ENCODE measurements around the gene NCK2.
A peak's percentile ranks its signal among the peaks of the same experiment; 100 is the strongest.

Gene NCK2

DNA sequence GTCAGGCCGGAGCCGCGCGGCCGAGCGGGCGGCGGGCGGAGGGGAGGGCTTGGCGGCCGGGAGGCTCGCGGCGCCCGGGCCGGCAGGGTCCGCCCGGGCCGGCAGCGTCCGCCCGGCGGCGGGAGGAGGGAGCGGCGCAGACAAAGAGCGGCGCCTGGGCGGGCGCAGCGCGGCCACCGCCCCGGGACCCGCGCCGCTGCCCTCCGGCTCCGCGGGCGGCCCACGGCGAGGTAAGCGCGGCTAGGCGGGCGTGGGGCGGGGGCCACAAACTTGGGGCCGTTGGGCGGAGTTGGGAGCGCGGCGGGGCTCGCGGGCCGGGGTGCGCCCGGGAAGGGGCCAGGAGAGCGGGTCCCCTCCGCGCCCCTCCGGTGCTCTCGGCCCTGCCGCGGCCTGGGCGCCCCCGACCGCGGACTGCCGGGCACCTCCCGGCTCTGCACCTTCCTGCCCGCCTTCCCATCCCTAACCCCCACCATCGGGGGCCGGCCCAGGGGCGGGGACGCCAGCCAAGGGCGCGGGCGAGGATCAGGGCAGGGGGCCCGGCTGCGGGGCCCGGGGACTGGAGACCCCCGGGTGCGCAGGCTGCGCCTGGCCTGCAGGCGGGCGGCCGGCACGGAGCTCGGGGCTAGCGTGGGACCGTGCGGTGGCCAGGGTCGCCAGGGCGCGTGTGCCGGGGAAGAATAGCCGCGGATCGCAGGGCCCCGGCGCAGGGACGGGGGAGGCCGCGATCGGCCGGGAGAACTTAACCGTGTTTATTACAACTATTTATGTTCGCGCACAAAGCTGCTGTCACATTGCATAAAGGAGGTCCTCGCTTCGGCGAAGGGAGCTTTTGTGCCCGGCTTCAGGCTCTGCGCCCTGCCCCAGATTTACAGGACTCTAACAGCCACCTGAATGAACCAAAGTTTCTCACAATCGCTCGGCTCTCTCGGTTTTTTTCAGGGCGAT lies at the start of gene NCK2:
Gene NCK2 (plus strand): TSS at position 4 of the 945 bp plus-strand sequence. CDS start 110,152 bp downstream, outside the sequence.
- no peak for DNase-seq (ENCODE audit: low read depth, low spot score)
- H3K27ac ChIP-seq, result peak within 1 kb of the TSS; percentile 65

DNA sequence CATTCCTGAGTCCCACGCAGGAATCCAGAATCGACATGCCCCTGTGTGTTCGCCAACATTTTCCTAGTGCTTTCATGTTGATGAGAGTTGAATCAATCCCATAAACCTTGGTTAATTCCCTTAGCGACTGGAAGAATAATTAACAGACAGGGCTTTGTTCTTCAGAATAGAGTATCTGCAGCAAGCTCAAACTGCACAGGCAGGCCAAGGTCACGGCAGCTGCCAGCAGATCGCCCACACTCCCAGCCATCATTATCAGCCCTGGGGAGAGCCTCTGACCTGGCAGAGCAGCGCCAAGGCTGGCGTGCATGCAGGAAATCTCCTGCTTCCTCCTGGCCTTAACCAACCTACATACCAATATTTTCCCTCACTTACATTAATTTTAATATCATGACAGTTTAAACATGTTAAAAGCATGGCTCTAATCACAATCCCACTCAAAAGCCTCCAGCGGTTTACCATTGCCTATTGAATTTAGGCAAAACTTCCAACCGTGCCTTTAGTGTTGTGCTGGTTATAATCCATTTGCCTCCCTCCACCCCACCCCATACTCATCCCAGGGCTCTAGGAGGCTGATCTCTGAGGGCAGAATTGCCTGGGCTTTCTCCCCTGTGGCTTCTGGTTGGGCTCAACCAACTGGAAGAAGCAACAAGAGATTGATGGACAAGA lies 46.8 kb upstream of the NCK2 start:
- no peak for DNase-seq (ENCODE audit: low read depth, low spot score)
- no peak overlapping the region for H3K27ac ChIP-seq

DNA sequence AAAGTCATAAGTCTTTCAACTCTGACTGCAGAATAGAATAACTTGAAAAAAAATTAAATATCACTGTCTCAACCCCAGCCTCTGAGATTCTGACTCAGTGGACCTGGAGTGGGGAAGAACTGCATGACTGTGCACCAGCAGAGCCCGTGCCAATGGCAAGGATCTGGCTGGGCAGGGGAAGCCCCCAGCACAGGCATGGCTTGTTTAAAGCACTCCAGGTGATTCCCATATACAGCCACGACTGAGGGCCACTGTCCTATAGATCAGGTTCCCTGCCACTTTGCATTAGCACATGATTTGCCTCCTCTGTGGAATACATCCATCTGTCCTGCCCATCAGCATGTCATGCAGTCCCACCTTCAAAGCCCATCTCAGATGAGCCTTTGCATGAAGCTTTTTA lies 45.9 kb upstream of the NCK2 start:
- no peak overlapping the region for H3K27ac ChIP-seq
- DNase-seq (ENCODE audit: low read depth, low spot score), result no peak

DNA sequence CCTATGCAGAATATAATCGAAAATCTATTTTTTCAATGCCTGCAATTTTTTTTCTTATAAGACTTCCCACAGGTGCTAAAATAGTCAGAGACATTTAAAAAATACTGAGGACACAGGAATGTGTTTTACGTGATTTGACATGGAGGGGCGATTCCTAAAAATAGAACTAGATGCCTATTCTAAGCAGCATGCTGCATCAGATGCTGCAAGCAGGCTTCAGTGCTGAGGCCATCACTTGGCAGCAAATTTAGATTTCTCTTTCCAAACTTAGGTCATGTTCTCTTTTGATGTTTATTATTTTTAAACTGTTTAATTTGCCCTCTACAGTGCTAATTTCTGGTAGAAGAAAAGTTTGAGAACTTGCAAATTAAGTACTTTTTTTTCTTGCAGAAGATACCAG lies 43.7 kb upstream of the NCK2 start:
- DNase-seq (ENCODE audit: low read depth, low spot score), result no peak
- no peak overlapping the region for H3K27ac ChIP-seq

DNA sequence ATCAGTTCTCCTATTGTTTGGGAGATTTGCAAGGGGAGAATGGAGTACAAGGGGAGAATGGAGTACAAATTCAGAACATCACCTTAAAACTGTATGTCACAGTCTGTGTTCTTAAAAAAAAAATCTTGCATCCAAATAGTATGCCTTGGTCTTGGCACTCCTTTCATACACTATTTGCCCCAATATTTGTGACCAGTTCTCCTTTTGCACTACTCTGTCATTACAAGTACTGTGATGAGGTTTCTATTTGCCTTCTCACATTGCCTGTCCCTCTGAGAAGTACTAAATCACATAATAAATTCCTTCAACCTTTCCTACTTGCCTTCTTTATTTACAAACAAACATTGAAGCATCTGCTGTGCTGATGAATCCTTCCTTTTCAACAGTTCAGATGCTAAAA lies 36.0 kb upstream of the NCK2 start:
- no peak overlapping the region for H3K27ac ChIP-seq
- no peak for DNase-seq (ENCODE audit: low read depth, low spot score)

DNA sequence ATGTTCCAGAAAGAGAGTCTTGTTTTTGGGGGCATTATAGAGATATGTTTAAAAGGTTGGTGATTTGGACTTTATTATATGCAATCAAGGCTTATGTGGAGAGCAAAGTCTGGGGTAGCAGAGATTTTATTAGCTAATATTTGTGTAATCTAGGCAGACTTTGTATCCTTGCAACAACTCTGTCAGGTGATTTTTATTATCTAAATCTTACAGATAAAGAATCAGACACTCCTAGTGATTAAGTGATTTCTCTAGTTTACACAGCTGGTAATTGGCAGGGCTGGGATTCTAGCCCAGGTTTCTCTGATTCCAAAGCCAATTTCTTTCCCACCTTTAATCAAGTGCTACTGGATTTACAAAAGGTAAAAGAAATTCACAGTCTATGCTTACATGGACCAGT lies 33.3 kb upstream of the NCK2 start:
- H3K27ac ChIP-seq, result no peak overlapping the region
- no peak for DNase-seq (ENCODE audit: low read depth, low spot score)

DNA sequence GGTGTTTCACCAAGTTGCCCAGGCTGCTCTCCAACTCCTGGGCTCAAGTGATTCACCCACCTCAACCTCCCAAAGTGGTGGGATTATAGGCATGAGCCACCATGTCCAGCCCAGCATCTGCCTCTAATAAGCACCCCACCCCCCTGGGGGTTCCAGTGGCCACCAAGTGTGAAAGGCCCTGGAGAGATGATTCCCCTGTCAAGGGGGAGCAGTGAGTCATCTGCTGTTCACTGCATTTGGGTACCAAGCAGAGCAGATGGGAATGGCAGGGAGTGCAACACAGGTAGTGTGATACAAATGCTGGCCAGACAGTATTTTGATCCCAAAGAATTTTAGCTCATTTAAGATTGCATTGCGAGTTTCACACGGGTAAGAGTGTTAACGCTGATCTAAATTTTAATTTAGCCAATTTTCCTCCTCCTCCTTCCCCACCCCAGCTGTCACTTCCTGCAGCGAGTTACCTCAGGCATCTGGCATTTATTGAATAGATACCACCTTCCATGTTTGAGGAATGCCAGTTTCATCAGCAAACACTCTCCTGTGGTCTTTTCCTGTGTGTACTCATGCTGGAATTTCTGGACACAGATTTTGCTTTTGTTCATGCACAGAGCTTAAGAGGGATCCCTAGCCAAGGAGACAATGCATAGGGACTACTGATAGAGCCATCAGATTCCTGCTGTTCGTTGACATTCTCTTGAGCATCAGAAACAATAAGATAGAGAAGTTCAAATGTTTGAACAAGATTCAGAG lies 32.4 kb upstream of the NCK2 start:
- DNase-seq (ENCODE audit: low read depth, low spot score), result no peak
- H3K27ac ChIP-seq, result peak overlapping the region; percentile 86

DNA sequence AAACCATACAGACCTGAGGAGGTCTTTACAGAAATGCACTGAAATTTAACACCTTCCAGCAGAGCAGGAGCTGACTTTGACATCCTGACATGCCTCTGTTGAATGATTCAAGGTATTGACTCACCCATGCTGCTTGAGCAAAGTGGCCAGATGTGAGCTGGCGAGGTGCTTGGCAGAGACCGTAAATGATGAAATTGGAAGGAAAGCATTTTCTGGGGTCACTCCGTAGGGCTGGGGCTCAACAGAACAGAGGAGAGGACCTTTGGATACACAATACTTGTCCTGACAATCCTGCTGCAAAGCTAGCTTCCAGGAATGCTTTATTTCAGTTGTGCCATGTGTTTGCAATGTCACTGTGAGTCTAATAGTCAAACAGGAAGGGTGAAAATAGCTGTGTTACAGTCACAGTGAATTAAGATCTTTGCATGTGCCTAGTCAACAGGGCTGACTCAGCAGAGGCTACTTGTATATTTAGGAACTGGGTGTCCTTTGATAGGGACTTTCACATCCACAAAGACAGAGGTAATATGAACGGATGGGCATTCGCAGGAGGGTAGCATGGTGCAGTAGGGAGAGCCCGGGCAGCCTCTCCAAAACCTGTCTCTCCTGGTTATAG lies 31.6 kb upstream of the NCK2 start:
- DNase-seq (ENCODE audit: low read depth, low spot score), result peak; percentile 29

DNA sequence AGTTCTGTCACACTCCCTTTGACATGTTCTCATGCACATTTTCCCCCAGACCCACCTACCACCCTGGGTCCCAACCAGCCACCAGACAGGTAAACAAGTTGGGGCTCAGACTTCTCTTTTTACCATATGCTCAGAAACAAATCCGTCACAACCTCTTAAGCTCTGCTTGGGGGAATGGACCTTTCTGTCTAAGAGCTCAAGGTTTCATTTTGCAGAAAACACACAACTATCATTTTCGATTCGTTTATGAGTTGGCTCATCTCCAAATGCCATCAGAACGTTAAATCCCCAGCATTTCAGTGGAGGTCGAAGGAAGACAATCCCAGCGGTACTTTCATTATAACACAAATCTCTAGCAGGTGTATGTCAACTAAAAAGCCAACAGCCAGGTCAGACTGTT lies 30.6 kb upstream of the NCK2 start:
- H3K27ac ChIP-seq, result peak overlapping the region; percentile 86
- no peak for DNase-seq (ENCODE audit: low read depth, low spot score)

More for the DNA sequence above, 31.6 kb upstream of the NCK2 start:
- H3K27ac ChIP-seq, result peak overlapping the region; percentile 86

DNA sequence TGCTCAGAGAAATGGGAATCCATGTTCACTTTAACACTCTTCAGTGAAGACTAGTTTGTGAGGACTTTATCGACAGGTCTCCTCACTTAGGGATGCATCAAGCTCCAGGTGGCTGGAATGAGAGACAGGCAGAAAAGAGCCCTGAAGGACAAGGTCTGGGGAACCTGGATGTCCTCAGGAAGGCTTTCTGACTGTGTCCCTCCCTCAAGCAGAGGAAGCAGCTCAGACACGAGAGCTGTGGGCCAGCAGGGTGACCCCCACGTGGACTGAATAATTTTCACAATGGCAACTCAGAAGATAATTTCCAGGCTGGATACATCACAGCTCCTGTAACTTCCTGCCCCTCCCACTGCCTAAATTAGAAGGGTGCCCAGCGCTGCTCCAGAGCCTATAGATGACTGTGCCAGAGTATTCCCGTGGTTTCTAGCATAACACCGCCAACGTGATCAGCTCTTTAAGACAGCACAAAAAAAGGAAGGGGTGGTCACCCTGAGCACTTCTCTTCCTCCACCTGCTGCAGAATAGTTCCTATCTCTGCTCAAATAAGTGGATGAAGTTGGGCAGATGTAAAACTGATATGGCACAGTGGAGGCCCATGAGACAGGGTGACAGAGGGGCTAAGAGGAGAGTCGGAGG lies 25.7 kb upstream of the NCK2 start:
- no peak overlapping the region for H3K27ac ChIP-seq
- DNase-seq (ENCODE audit: low read depth, low spot score), result no peak

DNA sequence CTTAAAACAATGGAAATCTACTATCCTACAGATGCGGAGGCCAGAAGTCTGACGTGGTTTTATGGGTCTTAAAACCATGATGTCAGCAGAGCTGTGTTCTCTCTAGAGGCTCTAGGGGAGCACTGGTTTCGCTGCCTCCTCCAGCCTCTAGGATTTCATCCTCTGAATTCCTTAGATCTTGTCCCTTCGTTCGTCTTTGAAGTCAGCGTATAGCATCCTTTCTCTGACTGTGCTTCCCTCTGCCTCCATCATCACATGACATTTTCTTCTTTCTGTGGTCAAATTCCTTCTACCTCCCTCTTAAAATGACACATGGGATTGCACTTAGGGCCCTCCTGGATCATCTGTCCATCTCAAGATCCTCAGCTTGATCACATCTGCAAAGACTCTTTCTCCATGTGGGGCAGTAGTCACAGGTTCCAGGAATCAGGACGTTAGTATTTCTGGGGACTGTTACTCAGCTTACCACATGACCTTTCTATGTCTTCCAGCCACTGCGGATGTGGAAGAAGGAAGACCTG lies 22.7 kb upstream of the NCK2 start:
- no peak for DNase-seq (ENCODE audit: low read depth, low spot score)

DNA sequence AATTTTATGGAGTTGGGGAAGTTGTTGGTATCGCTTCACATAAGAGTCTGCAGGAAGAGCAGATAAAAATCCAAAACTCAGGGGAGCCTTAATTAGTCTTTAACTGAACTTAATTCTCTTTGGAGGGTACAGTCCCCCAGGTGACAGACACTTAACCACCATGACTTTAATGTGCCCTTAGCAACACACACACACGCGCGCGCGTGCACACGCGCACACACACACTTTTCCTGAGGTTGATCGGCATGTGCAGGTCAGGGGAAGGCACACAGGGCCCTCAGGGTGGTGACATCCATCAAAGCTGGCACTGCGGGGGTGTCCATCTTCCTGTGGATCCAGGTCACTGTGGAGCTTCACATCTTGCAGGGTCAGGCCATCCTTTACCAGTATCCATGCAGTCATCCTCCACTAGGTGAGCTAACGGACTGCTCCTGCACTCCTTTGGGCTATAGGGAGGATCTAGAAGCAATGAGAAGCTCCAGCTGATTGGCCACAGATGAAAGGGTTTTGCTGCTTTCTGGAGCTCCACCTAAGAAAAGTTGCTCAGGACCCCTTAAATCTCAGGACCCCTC lies 21.9 kb upstream of the NCK2 start:
- DNase-seq (ENCODE audit: low read depth, low spot score), result no peak

More for the DNA sequence above, 22.7 kb upstream of the NCK2 start:
- no peak overlapping the region for H3K27ac ChIP-seq

DNA sequence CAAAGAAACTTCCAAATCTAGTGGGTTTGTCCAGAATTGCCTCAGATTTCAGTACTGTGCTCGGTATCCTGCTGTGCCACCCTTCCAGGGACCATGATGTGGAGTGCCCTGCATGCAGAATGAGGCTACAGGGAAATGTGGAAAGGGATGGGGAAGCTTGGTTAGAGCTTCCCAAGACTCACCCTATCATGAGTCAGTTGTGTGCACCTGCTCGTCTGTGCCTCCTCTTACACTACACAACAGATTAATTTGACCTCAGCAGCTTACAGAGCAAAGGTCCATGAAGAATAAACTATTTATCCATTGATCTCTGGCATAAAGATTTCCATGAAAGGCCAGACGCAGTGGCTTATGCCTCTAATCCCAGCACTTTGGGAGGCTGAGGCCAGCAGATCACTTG lies 21.3 kb upstream of the NCK2 start:
- H3K27ac ChIP-seq, result no peak overlapping the region

More for the DNA sequence above, 21.9 kb upstream of the NCK2 start:
- H3K27ac ChIP-seq, result no peak overlapping the region

DNA sequence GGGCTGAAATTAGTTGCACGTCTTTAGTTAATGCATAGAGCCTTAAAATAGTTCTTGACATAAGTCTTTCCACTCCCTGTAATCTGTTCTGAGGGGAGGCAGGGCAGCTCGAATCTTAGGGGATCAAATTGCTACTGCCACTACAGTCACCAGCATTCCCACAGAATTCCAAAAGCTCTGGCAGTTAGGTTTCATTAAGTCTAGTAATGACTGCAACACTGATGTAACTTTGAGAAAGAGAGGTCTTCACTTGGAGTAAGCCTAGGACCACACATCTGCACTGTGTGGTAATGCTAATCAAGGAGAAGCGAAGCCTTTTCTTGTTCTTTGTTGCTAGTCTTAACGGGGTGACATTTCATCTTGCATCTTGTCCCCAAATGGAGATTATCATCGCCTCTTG lies 19.3 kb upstream of the NCK2 start:
- no peak for DNase-seq (ENCODE audit: low read depth, low spot score)
- no peak overlapping the region for H3K27ac ChIP-seq

More for the DNA sequence above, 21.3 kb upstream of the NCK2 start:
- DNase-seq (ENCODE audit: low read depth, low spot score), result no peak

DNA sequence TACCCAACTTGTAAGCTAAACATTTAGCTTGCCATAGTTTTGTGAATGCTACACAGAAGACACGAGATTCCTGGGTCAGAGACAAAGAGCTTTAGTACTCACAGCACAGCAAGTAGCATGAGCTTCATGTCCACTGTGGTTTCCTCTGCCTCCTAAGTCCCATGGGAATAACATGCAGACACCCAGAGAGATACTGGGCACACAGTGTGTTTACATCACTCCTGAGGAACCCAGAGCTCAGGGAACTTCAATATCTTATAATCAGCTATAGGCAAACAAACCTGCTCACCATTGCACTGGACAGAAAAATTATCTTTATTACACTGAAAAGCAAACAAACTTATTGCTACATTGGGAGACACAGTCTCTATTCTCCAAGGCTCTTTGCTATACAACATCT lies 14.5 kb upstream of the NCK2 start:
- no peak overlapping the region for H3K27ac ChIP-seq
- no peak for DNase-seq (ENCODE audit: low read depth, low spot score)

DNA sequence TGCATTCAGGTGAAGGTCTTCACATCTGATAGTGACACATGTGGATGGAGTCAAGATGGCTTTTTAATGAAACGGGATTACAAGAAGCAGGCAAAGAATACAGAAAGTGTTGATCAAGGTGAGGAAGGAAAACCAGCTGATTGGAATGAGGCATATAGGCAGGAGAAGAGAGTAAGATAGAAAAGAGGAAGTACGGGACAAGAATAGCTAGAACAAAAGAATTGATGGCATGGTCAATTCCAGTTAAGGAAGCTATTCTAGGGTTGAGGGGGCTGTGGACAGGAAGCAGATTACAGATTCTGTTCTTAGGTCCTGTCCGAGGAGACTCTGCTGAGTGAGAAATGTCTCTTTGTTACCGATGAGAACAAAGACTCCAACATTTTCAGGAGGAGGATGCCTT lies 13.2 kb upstream of the NCK2 start:
- DNase-seq (ENCODE audit: low read depth, low spot score), result no peak
- no peak overlapping the region for H3K27ac ChIP-seq

DNA sequence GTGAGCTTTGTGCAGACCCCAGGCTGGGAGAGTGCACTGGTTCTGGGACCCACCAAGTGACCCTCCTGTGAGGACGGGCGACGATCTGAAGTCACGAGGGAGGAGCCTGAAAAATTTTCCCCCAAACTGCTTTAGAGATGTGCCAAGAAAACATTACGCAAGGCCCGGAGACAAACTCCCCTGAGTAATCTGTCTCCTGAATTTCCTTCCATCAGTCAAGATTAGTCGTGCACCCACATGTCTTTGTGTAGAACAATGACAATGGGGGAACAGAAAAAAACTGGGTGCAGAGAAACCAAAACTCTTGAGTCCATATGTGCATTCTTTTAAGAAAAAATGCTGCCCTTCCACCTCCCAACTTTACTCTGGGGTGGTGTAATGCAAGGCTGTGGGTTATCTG lies 12.6 kb upstream of the NCK2 start:
- peak overlapping the region; percentile 20 for H3K27ac ChIP-seq
- DNase-seq (ENCODE audit: low read depth, low spot score), result peak; percentile 29

DNA sequence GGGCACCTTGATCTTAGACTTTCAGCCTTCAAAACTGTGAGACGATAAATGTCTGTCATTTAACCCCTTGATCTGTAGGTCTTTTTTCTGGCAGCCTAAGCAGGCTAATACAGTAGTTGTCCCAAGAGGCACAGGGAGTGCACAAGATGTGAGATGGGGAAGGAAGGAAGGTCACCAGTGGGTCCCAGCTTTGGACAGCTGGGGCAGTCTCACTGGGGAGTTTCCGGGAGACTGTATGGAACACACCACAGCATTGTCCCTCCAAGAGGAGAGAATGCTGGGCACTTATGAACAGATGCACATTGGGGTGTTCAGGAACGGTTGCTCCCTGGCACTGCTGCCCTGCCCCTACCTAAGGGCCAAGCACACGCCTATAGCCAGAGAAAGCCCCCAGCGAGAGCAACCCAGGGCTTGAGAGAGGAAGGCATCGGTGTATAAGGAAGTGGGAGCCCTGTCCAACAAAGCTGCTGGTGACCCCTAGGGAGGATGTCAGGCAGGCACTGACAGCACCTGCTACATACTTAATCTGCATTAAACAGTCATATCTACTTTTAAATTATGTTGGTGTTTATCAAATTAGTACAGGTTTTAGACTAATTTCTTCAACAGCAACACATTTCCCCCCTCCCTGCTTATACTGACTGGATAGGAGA lies 11.6 kb upstream of the NCK2 start:
- H3K27ac ChIP-seq, result no peak overlapping the region
- no peak for DNase-seq (ENCODE audit: low read depth, low spot score)

DNA sequence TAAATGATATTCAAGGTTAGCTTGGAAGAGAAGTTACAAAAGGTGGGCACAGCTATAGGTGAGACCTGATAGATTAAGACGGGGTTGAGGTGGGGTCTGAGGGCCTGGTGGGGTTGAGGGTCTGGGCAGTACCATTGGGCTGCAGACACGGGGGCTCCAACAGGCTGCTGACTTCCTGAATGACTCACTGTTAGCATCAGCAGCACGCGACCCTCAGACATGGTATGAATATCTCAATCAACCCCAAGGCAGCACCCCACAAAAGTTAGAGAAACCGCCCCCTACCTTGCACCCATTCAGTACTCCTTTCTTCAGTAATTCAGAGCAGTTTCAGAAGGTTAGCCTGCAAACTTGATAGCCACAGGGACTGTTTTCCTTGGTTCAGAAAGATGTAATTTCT lies 10.8 kb upstream of the NCK2 start:
- DNase-seq (ENCODE audit: low read depth, low spot score), result no peak
- H3K27ac ChIP-seq, result no peak overlapping the region

All from epithelial cell of prostate (primary cell).